OCI-LY7 (cell line): ENCODE measurements around the gene GPHA2. TPM values are rescaled to one million over a fixed set of nuclear protein-coding genes. Genes with fewer than 3 reads are reported as not detected.

Experiments
- BruUV-seq: library from RNA; stranded (reverse); fragments of 400-500 nt; replicated peaks from 2 replicates; lab custom pipeline; 2021; lab: Mats Ljungman, UMichigan
- CTCF ChIA-PET: fragments of 300-600 bp; sonication (Branson Sonifier 250); formaldehyde crosslinking; loops from one replicate; lab custom pipeline; 2022; ENCODE audit warnings: antibody characterized with exemption; ENCODE audit not compliant: unreplicated experiment; lab: Charles Lee
- POLR2A ChIA-PET: fragments of 300-600 bp; sonication (Branson Sonifier 250); formaldehyde crosslinking; loops from one replicate; lab custom pipeline; 2022; ENCODE audit warnings: antibody characterized with exemption; lab: Charles Lee
- DNase-seq: peaks from one replicate; pipeline ENCODE4 v3.0.0-alpha.2; 2015; ENCODE audit warnings: low spot score
- H2AFZ ChIP-seq: fragments of 200-600 bp; sonication (generic), shearing (Covaris generic); 2 replicates; pipeline ENCODE4 v1.6.1; 2014; ENCODE audit warnings: mild to moderate bottlenecking, antibody characterized with exemption, low read length, moderate library complexity
- H3K27ac ChIP-seq: fragments of 200-600 bp; sonication (generic); 2 replicates; pipeline ENCODE4 v1.5.1; 2014; ENCODE audit warnings: mixed run types, low read depth, mild to moderate bottlenecking, moderate library complexity, low read length, inconsistent platforms; ENCODE audit not compliant: poor library complexity, severe bottlenecking
- H3K36me3 ChIP-seq: fragments of 200-600 bp; sonication (generic); 2 replicates; pipeline ENCODE4 v1.6.1; 2014; ENCODE audit warnings: mild to moderate bottlenecking, antibody characterized with exemption, low read length, moderate library complexity, mixed read lengths; ENCODE audit not compliant: insufficient read depth
- H3K4me1 ChIP-seq: fragments of 200-600 bp; sonication (generic); 2 replicates; pipeline ENCODE4 v1.5.1; 2014; ENCODE audit warnings: mild to moderate bottlenecking, low read length; ENCODE audit not compliant: insufficient read depth, poor library complexity, severe bottlenecking
- H3K4me2 ChIP-seq: fragments of 200-600 bp; sonication (generic); 2 replicates; pipeline ENCODE4 v1.6.1; 2014; ENCODE audit warnings: mild to moderate bottlenecking, low read length
- H3K4me3 ChIP-seq: fragments of 200-600 bp; sonication (generic); 2 replicates; pipeline ENCODE4 v1.5.1; 2014; ENCODE audit warnings: mild to moderate bottlenecking, low read depth, low read length; ENCODE audit not compliant: poor library complexity, severe bottlenecking
- H3K79me2 ChIP-seq: fragments of 200-600 bp; sonication (generic); 2 replicates; pipeline ENCODE4 v1.6.1; 2016; ENCODE audit warnings: low read depth, mild to moderate bottlenecking, low read length, moderate library complexity, mixed read lengths; ENCODE audit not compliant: insufficient read depth
- H3K9me2 ChIP-seq: fragments of 200-600 bp; sonication (generic); 2 replicates; pipeline ENCODE4 v1.6.1; 2016; ENCODE audit warnings: mild to moderate bottlenecking, low read length, mixed read lengths; ENCODE audit not compliant: insufficient read depth
- H3K9me3 ChIP-seq: fragments of 200-600 bp; sonication (generic); 2 replicates; pipeline ENCODE4 v1.6.1; 2014; ENCODE audit warnings: mild to moderate bottlenecking, mixed run types, low read length, mixed read lengths
- H4K20me1 ChIP-seq: fragments of 200-600 bp; sonication (generic); 2 replicates; pipeline ENCODE4 v1.6.1; 2014; ENCODE audit warnings: mild to moderate bottlenecking, antibody characterized with exemption, low read length, moderate library complexity, mixed read lengths; ENCODE audit not compliant: insufficient read depth
- CTCF ChIP-seq: fragments of 200-600 bp; sonication (generic); conservative IDR thresholded peaks from 2 replicates; pipeline ENCODE4 v1.5.1; 2014; ENCODE audit warnings: mild to moderate bottlenecking, antibody characterized with exemption, low read length, moderate library complexity, mixed read lengths
- EZH2phosphoT487 ChIP-seq: fragments of 200-600 bp; sonication (generic); IDR thresholded peaks from 2 replicates; pipeline ENCODE4 v1.6.1; 2018; ENCODE audit warnings: low read depth, borderline replicate concordance, mild to moderate bottlenecking, mixed run types, antibody characterized with exemption, low read length, moderate library complexity, mixed read lengths
- intact Hi-C: fragments of 100-400 bp; cut with micrococcal nuclease; formaldehyde crosslinking; loops from one replicate; pipeline ENCODE4 v1.10.0; 2022; ENCODE audit not compliant: unreplicated experiment
- total RNA-seq, 2 experiments: library from RNA; depleted of rRNA in 1 of 2; stranded (reverse); fragments of >200 nt in 1 of 2; shearing (Covaris generic) in 1 of 2; gene quantifications; 2 replicates each; pipeline ENCODE4 v1.2.3, GENCODE V29; 2014 to 2022

Gene GPHA2
- total RNA-seq, 2 experiments from 2014 or later: not detected

GRCh38 chr11:64924910-64925284 is 10.8 kb downstream of the GPHA2 start:
- CTCF ChIA-PET: interaction anchor here (0.6 kb wide), 1 partner anchor 56 kb away, joined by 4 read pairs; no protein-coding TSS in a partner anchor
- H3K9me3 ChIP-seq: no peaks in the 10 kb centered on the region
- intact Hi-C loops: loop anchor here (2.0 kb wide), 1 partner anchor 88 kb away; no protein-coding TSS in a partner anchor

GRCh38 chr11:64923944-64924909 is 11.5 kb downstream of the GPHA2 start, which contains the start of gene PPP2R5B:
Gene PPP2R5B, plus strand, starts transcription at chr11:64924689. Its CDS starts 1,046 bp downstream, at chr11:64925735.
- H3K4me1 ChIP-seq: peaks cover 24% of the 10 kb centered on the region
- H3K9me3 ChIP-seq: no peaks in the 10 kb centered on the region
- H3K36me3 ChIP-seq: no peaks in the 10 kb centered on the region; the same call in 1 of the 2 replicates
- intact Hi-C loops: loop anchor here (2.0 kb wide), 1 partner anchor 89 kb away; no protein-coding TSS in a partner anchor
- peak within 1 kb of the TSS; percentile 50 for H3K27ac ChIP-seq
- CTCF ChIA-PET: interaction anchor here (0.6 to 0.8 kb wide), 2 partner anchors 55 to 76 kb away, joined by 3 to 4 read pairs; no protein-coding TSS in a partner anchor
- H3K79me2 ChIP-seq: no peaks in the 10 kb centered on the region; the same call in 1 of the 2 replicates
- H3K9me2 ChIP-seq: no peaks in the 10 kb centered on the region
- peak within 1 kb of the TSS; percentile 87 for H2AFZ ChIP-seq
- peak within 1 kb of the TSS; percentile 78 for H3K4me3 ChIP-seq
- DNase-seq: peak; percentile 90
- no TSS peak for BruUV-seq
- peak within 1 kb of the TSS; percentile 84 for H3K4me2 ChIP-seq
- no peaks in the 10 kb centered on the region for H4K20me1 ChIP-seq
- POLR2A ChIA-PET: interaction anchor here (0.6 to 1.3 kb wide), 4 partner anchors 24 to 212 kb away, joined by 3 to 5 read pairs (median 3); no protein-coding TSS in a partner anchor
- TF ChIP-seq CTCF (no peak), EZH2phosphoT487 (no peak)

More at GRCh38 chr11:64924910-64925284, 10.8 kb downstream of the GPHA2 start:
- no peak for DNase-seq
- BruUV-seq: no TSS peak
- H3K79me2 ChIP-seq: no peaks in the 10 kb centered on the region; the same call in 1 of the 2 replicates
- H3K4me1 ChIP-seq: peaks cover 18% of the 10 kb centered on the region
- no peaks in the 10 kb centered on the region for H4K20me1 ChIP-seq
- H3K4me3 ChIP-seq: peak overlapping the region; percentile 78
- POLR2A ChIA-PET: interaction anchor here (1.0 to 1.3 kb wide), 2 partner anchors 25 to 88 kb away, joined by 3 read pairs; no protein-coding TSS in a partner anchor
- H3K9me2 ChIP-seq: no peaks in the 10 kb centered on the region
- H3K27ac ChIP-seq: no peak overlapping the region
- TF ChIP-seq CTCF (no peak), EZH2phosphoT487 (no peak)
- H3K36me3 ChIP-seq: no peaks in the 10 kb centered on the region; the same call in 1 of the 2 replicates
- peak overlapping the region; percentile 87 for H2AFZ ChIP-seq
- H3K4me2 ChIP-seq: peak overlapping the region; percentile 84
